ENCODE data around the gene FOXO1. TPM values are rescaled to one million over a fixed set of nuclear protein-coding genes. Genes with fewer than 3 reads are reported as not detected.
A peak's percentile ranks its signal among the peaks of the same experiment; 100 is the strongest.

The FOXO1 gene
- total RNA-seq, 1 donor: 7.6 TPM

DNA sequence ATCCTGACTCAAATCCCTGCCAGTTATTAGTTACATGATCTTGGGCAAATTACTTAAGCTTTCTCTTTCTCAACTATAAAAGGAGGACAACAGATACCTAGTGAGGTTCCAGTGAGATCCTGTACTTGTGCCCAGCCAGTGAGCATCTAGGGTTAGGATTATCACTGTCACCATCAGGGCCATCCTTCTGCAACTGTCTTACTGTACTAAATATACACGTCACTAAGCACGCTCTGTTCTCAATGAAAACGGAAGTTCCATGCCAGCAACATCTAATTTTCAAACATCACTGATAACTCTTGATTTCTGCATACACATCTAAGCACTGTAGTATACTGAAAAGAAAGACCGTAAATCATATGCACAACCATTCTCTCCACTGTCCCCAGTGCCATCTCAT, 70.0 kb downstream of the FOXO1 start:
- no peak overlapping the region for H3K27ac ChIP-seq (ENCODE audit: low read depth, low read length)
- no peaks in the 10 kb centered on the region for H3K27me3 ChIP-seq (ENCODE audit: insufficient read depth, low read length)
- peaks cover 23% of the 10 kb centered on the region for H3K79me2 ChIP-seq (ENCODE audit: insufficient read depth, low read length)
- no peaks in the 10 kb centered on the region for H3K36me3 ChIP-seq (ENCODE audit: insufficient read depth, low read length)
- H3K9me3 ChIP-seq (ENCODE audit: low read depth, low read length): no peaks in the 10 kb centered on the region
- H3K4me1 ChIP-seq (ENCODE audit: insufficient read depth, low read length): no peaks in the 10 kb centered on the region
- H3K4me2 ChIP-seq (ENCODE audit: insufficient read depth, low read length): no peak overlapping the region
- peaks cover 4% of the 10 kb centered on the region for H4K20me1 ChIP-seq (ENCODE audit: insufficient read depth, low read length)
- H2AFZ ChIP-seq (ENCODE audit: low read length): no peak overlapping the region
- TF ChIP-seq, protein P1, sequence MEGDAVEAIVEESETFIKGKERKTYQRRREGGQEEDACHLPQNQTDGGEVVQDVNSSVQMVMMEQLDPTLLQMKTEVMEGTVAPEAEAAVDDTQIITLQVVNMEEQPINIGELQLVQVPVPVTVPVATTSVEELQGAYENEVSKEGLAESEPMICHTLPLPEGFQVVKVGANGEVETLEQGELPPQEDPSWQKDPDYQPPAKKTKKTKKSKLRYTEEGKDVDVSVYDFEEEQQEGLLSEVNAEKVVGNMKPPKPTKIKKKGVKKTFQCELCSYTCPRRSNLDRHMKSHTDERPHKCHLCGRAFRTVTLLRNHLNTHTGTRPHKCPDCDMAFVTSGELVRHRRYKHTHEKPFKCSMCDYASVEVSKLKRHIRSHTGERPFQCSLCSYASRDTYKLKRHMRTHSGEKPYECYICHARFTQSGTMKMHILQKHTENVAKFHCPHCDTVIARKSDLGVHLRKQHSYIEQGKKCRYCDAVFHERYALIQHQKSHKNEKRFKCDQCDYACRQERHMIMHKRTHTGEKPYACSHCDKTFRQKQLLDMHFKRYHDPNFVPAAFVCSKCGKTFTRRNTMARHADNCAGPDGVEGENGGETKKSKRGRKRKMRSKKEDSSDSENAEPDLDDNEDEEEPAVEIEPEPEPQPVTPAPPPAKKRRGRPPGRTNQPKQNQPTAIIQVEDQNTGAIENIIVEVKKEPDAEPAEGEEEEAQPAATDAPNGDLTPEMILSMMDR (IDR thresholded peaks at IDR 0.05; ENCODE audit: extremely low read depth, low read depth, low read length): no peak
- H3K4me3 ChIP-seq (ENCODE audit: insufficient read depth, low read length): no peak overlapping the region
- no peak for DNase-seq (ENCODE audit: insufficient read length, low spot score, missing footprints)

DNA sequence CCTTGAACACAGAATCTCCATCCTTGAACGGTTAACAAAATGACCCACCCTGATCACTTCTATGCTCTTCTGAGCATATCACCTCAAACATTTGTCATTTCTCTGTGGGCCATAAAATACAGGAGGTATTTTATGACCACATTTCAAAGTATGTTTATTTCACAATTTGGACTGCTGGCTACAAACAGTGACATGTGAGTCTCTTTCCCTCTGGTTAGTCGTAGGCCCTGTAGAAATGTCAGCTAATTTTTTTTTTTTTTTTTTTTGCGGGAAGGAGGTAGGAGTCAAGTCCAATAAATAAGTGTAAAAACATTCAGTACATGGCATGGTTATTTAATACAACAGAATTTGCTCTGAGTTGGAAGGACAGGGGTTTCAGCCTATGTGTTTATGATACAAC, 70.7 kb downstream of the FOXO1 start:
- H3K79me2 ChIP-seq (ENCODE audit: insufficient read depth, low read length): peaks cover 31% of the 10 kb centered on the region
- no peak overlapping the region for H3K4me2 ChIP-seq (ENCODE audit: insufficient read depth, low read length)
- peak; percentile 29 for DNase-seq (ENCODE audit: insufficient read length, low spot score, missing footprints)
- H2AFZ ChIP-seq (ENCODE audit: low read length): no peak overlapping the region
- H3K27ac ChIP-seq (ENCODE audit: low read depth, low read length): no peak overlapping the region
- no peaks in the 10 kb centered on the region for H3K36me3 ChIP-seq (ENCODE audit: insufficient read depth, low read length)
- H4K20me1 ChIP-seq (ENCODE audit: insufficient read depth, low read length): peaks cover 4% of the 10 kb centered on the region
- no peaks in the 10 kb centered on the region for H3K9me3 ChIP-seq (ENCODE audit: low read depth, low read length)
- no peak overlapping the region for H3K4me3 ChIP-seq (ENCODE audit: insufficient read depth, low read length)
- TF ChIP-seq, protein P1 (IDR thresholded peaks at IDR 0.05; ENCODE audit: extremely low read depth, low read depth, low read length): no peak
- H3K4me1 ChIP-seq (ENCODE audit: insufficient read depth, low read length): no peaks in the 10 kb centered on the region
- H3K27me3 ChIP-seq (ENCODE audit: insufficient read depth, low read length): no peaks in the 10 kb centered on the region

DNA sequence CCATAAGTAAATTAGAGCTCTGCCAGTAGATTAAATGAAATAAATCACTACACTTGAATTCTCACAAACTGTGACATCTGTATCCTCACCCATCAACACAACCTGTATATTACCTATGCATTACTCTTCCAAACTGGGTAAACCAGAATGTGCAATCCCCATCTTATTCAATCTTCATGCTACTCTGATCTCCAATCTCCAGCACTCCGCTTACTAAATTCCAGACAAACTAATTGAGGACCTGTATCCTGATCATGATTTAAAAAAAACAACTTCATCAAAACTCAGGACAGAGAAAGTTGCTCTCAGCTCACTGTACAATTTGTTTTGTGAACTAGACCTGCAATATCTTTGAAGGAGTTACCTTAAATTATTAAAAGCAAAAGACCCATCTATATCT, 74.4 kb downstream of the FOXO1 start:
- no peak for DNase-seq (ENCODE audit: insufficient read length, low spot score, missing footprints)
- Histone ChIP-seq H4K20me1 (ENCODE audit: insufficient read depth, low read length) (peaks cover 4% of the 10 kb centered on the region), H3K27me3 (ENCODE audit: insufficient read depth, low read length) (no peaks in the 10 kb centered on the region), H3K79me2 (ENCODE audit: insufficient read depth, low read length) (peaks cover 36% of the 10 kb centered on the region), H3K36me3 (ENCODE audit: insufficient read depth, low read length) (no peaks in the 10 kb centered on the region), H3K27ac (ENCODE audit: low read depth, low read length) (no peak overlapping the region), H3K4me1 (ENCODE audit: insufficient read depth, low read length) (peaks cover 8% of the 10 kb centered on the region), H3K4me3 (ENCODE audit: insufficient read depth, low read length) (no peak overlapping the region), H3K9me3 (ENCODE audit: low read depth, low read length) (no peaks in the 10 kb centered on the region), H2AFZ (ENCODE audit: low read length) (no peak overlapping the region), H3K4me2 (ENCODE audit: insufficient read depth, low read length) (no peak overlapping the region)
- TF ChIP-seq, protein P1 (IDR thresholded peaks at IDR 0.05; ENCODE audit: extremely low read depth, low read depth, low read length): no peak

DNA sequence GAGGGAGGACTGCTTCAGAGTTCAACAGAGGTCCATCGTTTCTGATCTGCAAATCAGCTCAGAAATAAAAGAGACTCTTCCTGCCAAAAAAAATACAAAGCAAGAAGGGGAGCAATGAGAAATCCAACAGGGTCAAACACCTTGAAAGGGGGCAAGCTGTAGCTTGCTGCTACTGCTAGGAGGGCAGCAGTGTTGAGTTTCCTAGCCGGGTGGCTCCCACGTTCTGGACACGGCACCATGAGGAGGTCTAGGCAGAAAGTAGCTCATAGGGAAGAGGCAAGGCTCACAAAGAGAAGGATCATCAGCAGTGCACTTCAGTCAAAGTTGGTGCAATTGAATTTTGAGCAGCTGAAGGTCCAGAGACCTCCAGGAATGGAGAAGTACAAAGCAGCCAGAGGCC, 75.3 kb downstream of the FOXO1 start:
- Histone ChIP-seq H4K20me1 (ENCODE audit: insufficient read depth, low read length) (peaks cover 4% of the 10 kb centered on the region), H3K27ac (ENCODE audit: low read depth, low read length) (no peak overlapping the region), H2AFZ (ENCODE audit: low read length) (no peak overlapping the region), H3K4me2 (ENCODE audit: insufficient read depth, low read length) (no peak overlapping the region), H3K36me3 (ENCODE audit: insufficient read depth, low read length) (no peaks in the 10 kb centered on the region), H3K4me3 (ENCODE audit: insufficient read depth, low read length) (no peak overlapping the region), H3K4me1 (ENCODE audit: insufficient read depth, low read length) (peaks cover 8% of the 10 kb centered on the region), H3K79me2 (ENCODE audit: insufficient read depth, low read length) (peaks cover 33% of the 10 kb centered on the region), H3K27me3 (ENCODE audit: insufficient read depth, low read length) (no peaks in the 10 kb centered on the region), H3K9me3 (ENCODE audit: low read depth, low read length) (no peaks in the 10 kb centered on the region)
- no peak for DNase-seq (ENCODE audit: insufficient read length, low spot score, missing footprints)
- TF ChIP-seq, protein P1 (IDR thresholded peaks at IDR 0.05; ENCODE audit: extremely low read depth, low read depth, low read length): no peak
